Mesothelial cell of epicardium (in vitro differentiated cells): ENCODE results near the gene HELQ. TPM values are rescaled to one million over a fixed set of nuclear protein-coding genes. Genes with fewer than 3 reads are reported as not detected.
"Not testable (repeated sequence)": the region's sequence is repeated elsewhere in the genome, so short reads cannot be mapped to it uniquely, and the experiment has no call there.

ENCODE experiments used
- DNase-seq, 2 experiments: peaks; one replicate each; pipeline ENCODE4 v3.0.0; 2021; ENCODE audit warnings: low spot score in 2 of 2; ENCODE audit not compliant: unreplicated experiment in 2 of 2
- H3K27ac Mint-ChIP-seq: 2 replicates; pipeline ENCODE4 v1.8.0; 2021; ENCODE audit warnings: mixed read lengths
- H3K27me3 Mint-ChIP-seq: 2 replicates; pipeline ENCODE4 v1.8.0; 2021; ENCODE audit warnings: low read depth, mixed read lengths
- H3K36me3 Mint-ChIP-seq: 2 replicates; pipeline ENCODE4 v1.8.0; 2021; ENCODE audit warnings: mixed read lengths
- H3K4me1 Mint-ChIP-seq: 2 replicates; pipeline ENCODE4 v1.8.0; 2021; ENCODE audit warnings: mixed read lengths
- H3K4me3 Mint-ChIP-seq: 2 replicates; pipeline ENCODE4 v1.8.0; 2021; ENCODE audit warnings: mild to moderate bottlenecking, moderate library complexity, mixed read lengths
- H3K9me3 Mint-ChIP-seq: 2 replicates; pipeline ENCODE4 v1.8.0; 2021; ENCODE audit warnings: mixed read lengths
- total RNA-seq: library from RNA; stranded (reverse); gene quantifications from 3 replicates; pipeline ENCODE4 v1.2.1, GENCODE V29; 2021
- TF ChIP-seq, protein P1 (sequence below): fragments of 200-600 bp; sonication (generic); IDR thresholded peaks from one replicate; pipeline ENCODE4 v1.5.0; 2021; ENCODE audit warnings: antibody characterized with exemption; ENCODE audit not compliant: unreplicated experiment

HELQ gene
- total RNA-seq, 1 donor from 2014 or later, result 13.7 TPM

DNA sequence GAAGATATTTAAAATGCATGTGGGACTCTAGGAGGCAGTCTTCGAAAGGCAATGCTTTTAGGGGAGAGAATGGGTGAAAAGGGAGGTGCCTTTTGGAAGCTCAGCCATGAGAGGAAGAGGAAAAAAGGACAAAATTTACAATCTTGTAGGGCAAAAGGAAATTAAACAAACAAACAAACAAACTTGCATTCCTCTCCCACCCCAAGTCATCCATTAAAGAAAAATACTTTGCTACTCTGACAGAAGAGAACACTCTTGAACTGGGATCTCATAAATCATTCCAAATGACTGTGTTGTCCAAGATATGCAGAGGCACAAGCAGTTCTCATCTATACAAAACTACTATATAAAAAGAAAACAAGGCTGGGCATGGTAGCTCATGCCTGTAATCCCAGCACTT is 46.7 kb downstream of the HELQ start:
- DNase-seq, result no peak
- Mint-ChIP-seq H3K27ac (no peak overlapping the region), H3K4me3 (no peak overlapping the region), H3K36me3 (peaks cover 5% of the 10 kb centered on the region), H3K27me3 (no peaks in the 10 kb centered on the region), H3K4me1 (peaks cover 6% of the 10 kb centered on the region), H3K9me3 (no peaks in the 10 kb centered on the region)
- TF ChIP-seq, protein P1, sequence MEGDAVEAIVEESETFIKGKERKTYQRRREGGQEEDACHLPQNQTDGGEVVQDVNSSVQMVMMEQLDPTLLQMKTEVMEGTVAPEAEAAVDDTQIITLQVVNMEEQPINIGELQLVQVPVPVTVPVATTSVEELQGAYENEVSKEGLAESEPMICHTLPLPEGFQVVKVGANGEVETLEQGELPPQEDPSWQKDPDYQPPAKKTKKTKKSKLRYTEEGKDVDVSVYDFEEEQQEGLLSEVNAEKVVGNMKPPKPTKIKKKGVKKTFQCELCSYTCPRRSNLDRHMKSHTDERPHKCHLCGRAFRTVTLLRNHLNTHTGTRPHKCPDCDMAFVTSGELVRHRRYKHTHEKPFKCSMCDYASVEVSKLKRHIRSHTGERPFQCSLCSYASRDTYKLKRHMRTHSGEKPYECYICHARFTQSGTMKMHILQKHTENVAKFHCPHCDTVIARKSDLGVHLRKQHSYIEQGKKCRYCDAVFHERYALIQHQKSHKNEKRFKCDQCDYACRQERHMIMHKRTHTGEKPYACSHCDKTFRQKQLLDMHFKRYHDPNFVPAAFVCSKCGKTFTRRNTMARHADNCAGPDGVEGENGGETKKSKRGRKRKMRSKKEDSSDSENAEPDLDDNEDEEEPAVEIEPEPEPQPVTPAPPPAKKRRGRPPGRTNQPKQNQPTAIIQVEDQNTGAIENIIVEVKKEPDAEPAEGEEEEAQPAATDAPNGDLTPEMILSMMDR, result no peak

DNA sequence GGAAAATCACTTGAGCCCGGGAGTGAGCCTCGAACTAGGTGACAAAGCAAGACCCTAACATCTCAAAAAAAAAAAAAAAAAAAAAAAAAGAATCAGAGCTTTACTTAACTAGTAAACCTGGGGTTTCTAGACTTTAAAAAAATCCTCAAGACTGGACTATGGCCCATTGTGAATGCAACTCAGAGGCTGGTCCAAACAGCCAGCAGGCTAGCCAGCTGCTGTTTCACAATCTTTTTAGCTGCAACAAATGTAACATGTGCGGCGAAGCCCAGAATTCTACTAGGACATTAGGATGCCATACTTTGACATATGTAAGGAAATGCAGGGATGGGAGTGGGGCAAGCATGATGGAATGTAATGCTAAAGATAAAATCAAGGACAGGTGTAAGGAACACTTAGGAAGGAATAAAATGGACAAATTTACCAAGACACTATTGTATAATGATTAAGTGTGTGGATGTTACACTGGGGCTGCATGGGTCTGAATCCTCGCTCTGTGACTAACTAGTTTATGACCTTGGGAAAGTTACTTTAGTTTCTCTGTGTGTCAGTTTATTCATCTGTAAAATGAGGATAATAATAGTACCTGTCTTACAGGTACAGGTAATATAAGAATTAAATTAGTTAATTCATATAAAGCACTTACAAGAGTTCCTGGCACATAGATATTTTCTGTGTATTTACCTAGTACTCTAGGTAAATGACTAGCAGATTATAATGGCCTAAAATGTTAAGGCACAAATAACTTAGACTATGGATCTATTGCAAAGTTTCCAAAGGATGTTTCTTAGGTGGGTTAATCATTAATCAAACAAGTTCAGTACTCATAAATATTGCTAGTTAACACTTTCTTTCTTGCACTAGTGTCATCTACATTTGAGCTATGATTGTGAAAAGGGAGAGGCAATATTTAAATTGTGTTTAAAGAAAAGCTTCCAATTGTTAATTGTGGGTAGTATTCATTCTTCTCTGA is 49.5 kb downstream of the HELQ start:
- peaks cover 5% of the 10 kb centered on the region for H3K36me3 Mint-ChIP-seq
- TF ChIP-seq, protein P1, result no peak
- no peak overlapping the region for H3K27ac Mint-ChIP-seq
- no peak overlapping the region for H3K4me3 Mint-ChIP-seq
- H3K4me1 Mint-ChIP-seq, result peaks cover 2% of the 10 kb centered on the region
- H3K27me3 Mint-ChIP-seq, result no peaks in the 10 kb centered on the region
- H3K9me3 Mint-ChIP-seq, result peaks cover 4% of the 10 kb centered on the region
- no peak for DNase-seq

DNA sequence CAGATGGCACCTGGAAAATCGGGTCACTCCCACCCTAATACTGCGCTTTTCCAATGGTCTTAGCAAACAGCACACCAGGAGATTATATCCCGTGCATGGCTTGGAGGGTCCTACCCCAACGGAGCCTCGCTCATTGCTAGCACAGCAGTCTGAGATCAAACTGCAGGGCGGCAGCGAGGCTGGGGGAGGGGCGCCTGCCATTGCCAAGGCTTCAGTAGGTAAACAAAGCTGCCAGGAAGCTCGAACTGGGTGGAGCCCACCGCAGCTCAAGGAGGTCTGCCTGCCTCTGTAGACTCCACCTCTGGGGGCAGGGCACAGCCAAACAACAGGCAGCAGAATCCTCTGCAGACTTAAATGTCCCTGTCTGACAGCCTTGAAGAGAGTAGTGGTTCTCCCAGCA is 57.5 kb downstream of the HELQ start:
- H3K27ac Mint-ChIP-seq, DNase-seq, H3K4me1 Mint-ChIP-seq, H3K27me3 Mint-ChIP-seq, H3K4me3 Mint-ChIP-seq: not testable (repeated sequence)
- H3K9me3 Mint-ChIP-seq, result peaks cover 22% of the 10 kb centered on the region
- H3K36me3 Mint-ChIP-seq, result peaks cover 16% of the 10 kb centered on the region

DNA sequence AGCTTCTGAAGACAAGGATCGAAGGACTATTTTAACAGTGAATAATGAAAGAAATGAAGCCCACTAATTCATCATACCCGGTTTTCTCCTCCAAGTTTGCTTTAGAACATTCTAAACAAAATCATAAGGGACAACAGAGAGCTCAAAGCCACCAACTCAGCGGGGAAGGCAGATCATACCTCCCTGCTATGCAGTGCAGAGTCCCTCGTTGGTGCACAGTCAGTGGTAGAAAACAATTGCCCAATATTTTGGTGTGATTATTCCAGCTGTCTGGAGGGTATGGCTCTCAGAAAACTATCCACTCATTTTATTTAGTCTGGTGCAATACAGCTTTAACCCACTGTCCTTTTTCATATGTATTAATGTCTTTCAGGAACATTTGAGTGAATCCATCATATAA is 61.7 kb downstream of the HELQ start:
- TF ChIP-seq, protein P1, result no peak
- Mint-ChIP-seq H3K9me3 (peaks cover 7% of the 10 kb centered on the region), H3K4me1 (peaks cover 15% of the 10 kb centered on the region), H3K4me3 (no peak overlapping the region), H3K36me3 (peaks cover 6% of the 10 kb centered on the region), H3K27me3 (no peaks in the 10 kb centered on the region), H3K27ac (no peak overlapping the region)
- no peak for DNase-seq

DNA sequence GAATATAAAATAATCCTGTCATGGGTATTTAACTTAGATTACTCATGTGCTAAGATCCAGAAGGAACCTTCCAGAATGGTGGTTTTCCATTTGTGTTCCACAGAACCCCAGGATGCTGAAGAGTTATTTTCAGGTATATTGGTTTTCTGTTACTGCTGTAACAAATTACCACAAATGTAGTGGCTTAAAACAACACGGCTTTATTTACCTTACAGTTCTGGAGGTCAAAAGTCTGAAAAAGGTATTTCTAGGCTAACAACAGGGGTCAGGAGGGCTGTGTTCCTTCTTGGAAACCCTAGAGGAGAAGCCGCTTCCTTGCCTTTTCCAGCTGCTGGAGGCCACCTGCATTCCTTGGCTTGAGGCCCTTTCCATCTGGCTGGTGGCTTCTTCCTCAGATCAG is 63.1 kb downstream of the HELQ start:
- Mint-ChIP-seq H3K4me3 (no peak overlapping the region), H3K27ac (no peak overlapping the region), H3K27me3 (no peaks in the 10 kb centered on the region)

DNA sequence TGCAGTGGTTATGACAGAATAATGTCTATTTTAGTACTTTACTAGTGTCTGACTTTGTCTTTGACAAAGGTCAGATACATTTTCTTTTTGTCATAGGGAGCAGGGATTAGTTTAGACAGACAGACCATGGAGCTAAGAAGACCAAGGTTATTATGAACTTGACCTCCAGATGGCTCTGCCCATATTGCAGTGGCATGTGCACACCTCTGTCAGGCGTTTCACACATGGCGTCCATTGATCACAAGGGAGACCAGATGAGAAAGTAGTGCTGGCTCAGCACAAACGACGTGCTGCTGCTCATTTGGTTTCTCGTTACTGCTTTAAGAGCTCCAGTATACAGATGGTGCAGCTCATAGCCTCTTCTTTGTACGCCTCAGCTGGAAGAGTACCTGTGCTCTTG is 64.7 kb downstream of the HELQ start:
- H3K4me3 Mint-ChIP-seq, result no peak overlapping the region
- peaks cover 39% of the 10 kb centered on the region for H3K4me1 Mint-ChIP-seq
- TF ChIP-seq, protein P1, result no peak
- no peaks in the 10 kb centered on the region for H3K9me3 Mint-ChIP-seq
- no peak overlapping the region for H3K27ac Mint-ChIP-seq
- DNase-seq, result no peak
- no peaks in the 10 kb centered on the region for H3K36me3 Mint-ChIP-seq
- H3K27me3 Mint-ChIP-seq, result no peaks in the 10 kb centered on the region

More for the DNA sequence above, 63.1 kb downstream of the HELQ start:
- peaks cover 2% of the 10 kb centered on the region for H3K36me3 Mint-ChIP-seq
- H3K4me1 Mint-ChIP-seq, result peaks cover 26% of the 10 kb centered on the region
- DNase-seq, result no peak
- peaks cover 3% of the 10 kb centered on the region for H3K9me3 Mint-ChIP-seq
- TF ChIP-seq, protein P1, result no peak
